OCI-LY3 (cell line): ENCODE data around the gene PFKFB3.

ENCODE experiments used
- H2AFZ ChIP-seq: fragments of 200-600, 300-600 bp; shearing (Covaris generic); 2 replicates; pipeline ENCODE4 v1.6.0; 2014; ENCODE audit warnings: antibody characterized with exemption, low read depth, low read length
- H3K27ac ChIP-seq: fragments of 200-600, 300-600 bp; sonication (generic); 2 replicates; pipeline ENCODE4 v1.5.1; 2014; ENCODE audit warnings: mild to moderate bottlenecking, low read length, moderate library complexity, mixed read lengths
- H3K27me3 ChIP-seq: fragments of 200-600, 300-600 bp; sonication (generic); 2 replicates; pipeline ENCODE4 v1.6.1; 2014; ENCODE audit warnings: low read depth, low read length, mixed read lengths
- H3K36me3 ChIP-seq: fragments of 200-600, 300-600 bp; sonication (generic); replicated peaks from 2 replicates; pipeline ENCODE3; 2014; ENCODE audit warnings: low read depth, low read length, mixed read lengths
- H3K4me1 ChIP-seq: fragments of 300-600, 200-600 bp; sonication (generic); 2 replicates; pipeline ENCODE4 v1.6.1; 2014; ENCODE audit warnings: low read length, mixed read lengths
- H3K4me2 ChIP-seq: fragments of 200-600, 300-600 bp; sonication (generic); 2 replicates; pipeline ENCODE4 v1.6.1; 2014; ENCODE audit warnings: low read length, mixed read lengths
- H3K4me3 ChIP-seq: fragments of 300-600, 200-600 bp; sonication (generic); 2 replicates; pipeline ENCODE4 v1.5.1; 2014; ENCODE audit warnings: antibody characterized with exemption, mild to moderate bottlenecking, low read length, moderate library complexity
- H3K79me2 ChIP-seq: fragments of 300-600, 200-600 bp; shearing (Covaris generic); 2 replicates; pipeline ENCODE4 v1.6.1; 2014; ENCODE audit warnings: mild to moderate bottlenecking, low read length, mixed read lengths
- H3K9ac ChIP-seq: fragments of 300-600, 200-600 bp; shearing (Covaris generic); 2 replicates; pipeline ENCODE4 v1.6.0; 2014; ENCODE audit warnings: mild to moderate bottlenecking, low read length, moderate library complexity
- H3K9me3 ChIP-seq: fragments of 200-600, 300-600 bp; shearing (Covaris generic); 2 replicates; pipeline ENCODE4 v1.6.1; 2014; ENCODE audit warnings: low read length, mixed read lengths; ENCODE audit not compliant: insufficient read depth
- H4K20me1 ChIP-seq: fragments of 200-600, 300-600 bp; sonication (generic); 2 replicates; pipeline ENCODE4 v1.6.1; 2016; ENCODE audit warnings: low read length, mixed read lengths; ENCODE audit not compliant: insufficient read depth
- CTCF ChIP-seq: fragments of 200-600, 300-600 bp; sonication (generic); IDR thresholded peaks from 2 replicates; pipeline ENCODE4 v1.5.1; 2014; ENCODE audit warnings: antibody characterized with exemption, low read length, low read depth
- EZH2phosphoT487 ChIP-seq: fragments of 200-600 bp; shearing (Covaris generic); IDR thresholded peaks from 2 replicates; pipeline ENCODE4 v1.6.1; 2018; ENCODE audit warnings: antibody characterized with exemption, mixed run types, low read depth

The PFKFB3 gene

GRCh38 chr10:6225263-6225814, 22.6 kb downstream of the PFKFB3 start:
- Histone ChIP-seq H3K4me3 (no peak overlapping the region), H3K4me2 (no peak overlapping the region), H4K20me1 (no peaks in the 10 kb centered on the region), H3K27ac (no peak overlapping the region), H2AFZ (no peak overlapping the region), H3K27me3 (no peaks in the 10 kb centered on the region), H3K4me1 (no peaks in the 10 kb centered on the region), H3K9me3 (no peaks in the 10 kb centered on the region), H3K79me2 (no peaks in the 10 kb centered on the region), H3K9ac (no peak overlapping the region), H3K36me3 (peaks cover 21% of the 10 kb centered on the region)
- no peak for TF ChIP-seq CTCF

- no peaks in the 10 kb centered on the region for H4K20me1 ChIP-seq
- H3K27me3 ChIP-seq = no peaks in the 10 kb centered on the region
- H3K4me1 ChIP-seq = no peaks in the 10 kb centered on the region
- H3K36me3 ChIP-seq = peaks cover 15% of the 10 kb centered on the region
- H3K4me3 ChIP-seq = no peak overlapping the region
- TF ChIP-seq CTCF = no peak
- TF ChIP-seq EZH2phosphoT487 = no peak
- H3K9ac ChIP-seq = no peak overlapping the region
- no peak overlapping the region for H3K27ac ChIP-seq
- no peak overlapping the region for H2AFZ ChIP-seq
- no peaks in the 10 kb centered on the region for H3K9me3 ChIP-seq
- no peak overlapping the region for H3K4me2 ChIP-seq
- H3K79me2 ChIP-seq = no peaks in the 10 kb centered on the region
These were observed 23.5 kb downstream of the PFKFB3 start for GRCh38 chr10:6226216-6226615.

- Histone ChIP-seq H2AFZ (no peak overlapping the region), H3K4me3 (no peak overlapping the region), H3K27ac (no peak overlapping the region), H3K4me2 (no peak overlapping the region), H4K20me1 (no peaks in the 10 kb centered on the region), H3K9ac (no peak overlapping the region), H3K36me3 (peaks cover 17% of the 10 kb centered on the region), H3K4me1 (no peaks in the 10 kb centered on the region), H3K27me3 (no peaks in the 10 kb centered on the region), H3K9me3 (no peaks in the 10 kb centered on the region), H3K79me2 (no peaks in the 10 kb centered on the region)
- no peak for TF ChIP-seq EZH2phosphoT487
- no peak for TF ChIP-seq CTCF
These were observed 24.6 kb downstream of the PFKFB3 start for GRCh38 chr10:6227346-6227745.

GRCh38 chr10:6228010-6228511, 25.3 kb downstream of the PFKFB3 start:
- Histone ChIP-seq H2AFZ (no peak overlapping the region), H3K36me3 (peaks cover 12% of the 10 kb centered on the region)

More at GRCh38 chr10:6228010-6228511, 25.3 kb downstream of the PFKFB3 start:
- Histone ChIP-seq H3K9me3 (no peaks in the 10 kb centered on the region), H3K79me2 (no peaks in the 10 kb centered on the region), H3K27ac (no peak overlapping the region), H3K9ac (no peak overlapping the region), H3K27me3 (no peaks in the 10 kb centered on the region), H3K4me3 (no peak overlapping the region), H3K4me1 (no peaks in the 10 kb centered on the region), H4K20me1 (no peaks in the 10 kb centered on the region), H3K4me2 (no peak overlapping the region)
- TF ChIP-seq CTCF (no peak), EZH2phosphoT487 (no peak)
